Measurements from ENCODE around the gene STKLD1. TPM values are rescaled to one million over a fixed set of nuclear protein-coding genes. Genes with fewer than 3 reads are reported as not detected.
A peak's percentile ranks its signal among the peaks of the same experiment; 100 is the strongest.
"Not testable (repeated sequence)": the region's sequence is repeated elsewhere in the genome, so short reads cannot be mapped to it uniquely, and the experiment has no call there.

STKLD1 gene
- 3.4 and 4.1 TPM in 2 replicates for total RNA-seq (2022)
- percentile 34 among the genes with signal in this experiment for Bru-seq, nascent RNA
- percentile 32 among the genes with signal in this experiment for BruChase-seq, experiment 1, labeled RNA remaining after a 2-hour chase
- percentile 33 among the genes with signal in this experiment for BruChase-seq, experiment 2, labeled RNA remaining after a 6-hour chase
- long read RNA-seq, partial matches to known transcripts = 1 of 3 reads
- long read RNA-seq, other reads (novel, unspliced or antisense) = 2 of 3 reads

- CTCF ChIA-PET = interaction anchor here (0.6 to 0.9 kb wide), 2 partner anchors 19 to 84 kb away, joined by 3 to 4 read pairs; partner anchors contain the start of gene CACFD1
- H3K4me3 Mint-ChIP-seq (ENCODE audit: unreplicated experiment) = peak within 1 kb of the TSS; percentile 89
- no peak for TF ChIP-seq CTCF (IDR thresholded peaks at IDR 0.05; ENCODE audit: insufficient read depth in 1 of 2, low read depth in 1 of 2, low read length in 1 of 2, severe bottlenecking in 1 of 2, unreplicated experiment in 1 of 2)
- BruUV-seq (replicated peaks) = no TSS peak
- POLR2A ChIA-PET = interaction anchor here (0.8 to 1.3 kb wide), 3 partner anchors 13 to 83 kb away, joined by 3 to 5 read pairs (median 5); partner anchors contain the start of genes CACFD1, MED22 and RPL7A
- DNase-seq = peak; percentile 95 to 98
- Histone ChIP-seq H3K36me3 (ENCODE audit: control insufficient read depth, insufficient read depth, low read length) (peaks cover 3% of the 10 kb centered on the region; the same call in 1 of the 2 replicates), H3K4me1 (peaks cover 6% of the 10 kb centered on the region; the same call in 1 of the 2 replicates), H3K9me3 (no peaks in the 10 kb centered on the region), H3K4me3 (ENCODE audit: low read depth, low read length) (peak within 1 kb of the TSS; percentile 84), H3K27me3 (replicated peaks; ENCODE audit: control insufficient read depth, insufficient read depth, low read length) (no peaks in the 10 kb centered on the region)
- H3K36me3 Mint-ChIP-seq (ENCODE audit: insufficient read depth, unreplicated experiment) = peaks cover 47% of the 10 kb centered on the region
- no peaks in the 10 kb centered on the region for H3K27me3 Mint-ChIP-seq (ENCODE audit: insufficient read depth, unreplicated experiment)
- intact Hi-C loops (cut with micrococcal nuclease; ENCODE audit: unreplicated experiment) = loop anchor here (2.0 kb wide), 1 partner anchor 19 kb away; the partner anchor contains the start of genes SURF1 and SURF2
- no peaks in the 10 kb centered on the region for H3K9me3 Mint-ChIP-seq (ENCODE audit: unreplicated experiment)
- H3K27ac Mint-ChIP-seq (ENCODE audit: unreplicated experiment) = peak within 1 kb of the TSS; percentile 96
- H3K4me1 Mint-ChIP-seq (ENCODE audit: low read depth, unreplicated experiment) = peaks cover 8% of the 10 kb centered on the region
Observed at GRCh38 chr9:133375724-133376654, at the start of gene STKLD1, which contains the start of gene SURF4. Gene STKLD1, plus strand, starts transcription at chr9:133376366. Its CDS starts 108 bp downstream, at chr9:133376474. Gene SURF4, minus strand, starts transcription at chr9:133376060. Its CDS starts 91 bp downstream, at chr9:133375969.

GRCh38 chr9:133327021-133327420 is 49.1 kb upstream of the STKLD1 start:
- intact Hi-C loops (cut with micrococcal nuclease; ENCODE audit: unreplicated experiment); H3K27ac Mint-ChIP-seq (ENCODE audit: unreplicated experiment); H3K9me3 Mint-ChIP-seq (ENCODE audit: unreplicated experiment); POLR2A ChIA-PET; H3K27me3 ChIP-seq (replicated peaks; ENCODE audit: control insufficient read depth, insufficient read depth, low read length); H3K27me3 Mint-ChIP-seq (ENCODE audit: insufficient read depth, unreplicated experiment); H3K36me3 ChIP-seq (ENCODE audit: control insufficient read depth, insufficient read depth, low read length); CTCF ChIA-PET; H3K4me3 ChIP-seq (ENCODE audit: low read depth, low read length); DNase-seq; H3K4me1 Mint-ChIP-seq (ENCODE audit: low read depth, unreplicated experiment); H3K4me1 ChIP-seq; H3K4me3 Mint-ChIP-seq (ENCODE audit: unreplicated experiment); BruUV-seq (replicated peaks): not testable (repeated sequence)
- peaks cover 33% of the 10 kb centered on the region for H3K36me3 Mint-ChIP-seq (ENCODE audit: insufficient read depth, unreplicated experiment)
- H3K9me3 ChIP-seq = peaks cover 12% of the 10 kb centered on the region; the same call in 1 of the 2 replicates

- TF ChIP-seq CTCF (IDR thresholded peaks at IDR 0.05; ENCODE audit: insufficient read depth in 1 of 2, low read depth in 1 of 2, low read length in 1 of 2, severe bottlenecking in 1 of 2, unreplicated experiment in 1 of 2) = no peak
- BruUV-seq (replicated peaks) = no TSS peak
- ChIA-PET CTCF (interaction anchor here (0.7 kb wide), 1 partner anchor 145 kb away, joined by 5 read pairs; no protein-coding TSS in a partner anchor), POLR2A (no interaction called here)
- Histone ChIP-seq H3K4me3 (ENCODE audit: low read depth, low read length) (no peak overlapping the region), H3K36me3 (ENCODE audit: control insufficient read depth, insufficient read depth, low read length) (peaks cover 8% of the 10 kb centered on the region), H3K4me1 (no peaks in the 10 kb centered on the region), H3K9me3 (peaks cover 12% of the 10 kb centered on the region; the same call in 1 of the 2 replicates), H3K27me3 (replicated peaks; ENCODE audit: control insufficient read depth, insufficient read depth, low read length) (no peaks in the 10 kb centered on the region)
- no peak for DNase-seq
- Mint-ChIP-seq H3K27ac (ENCODE audit: unreplicated experiment) (no peak overlapping the region), H3K4me3 (ENCODE audit: unreplicated experiment) (no peak overlapping the region), H3K9me3 (ENCODE audit: unreplicated experiment) (peaks cover 10% of the 10 kb centered on the region), H3K4me1 (ENCODE audit: low read depth, unreplicated experiment) (no peaks in the 10 kb centered on the region), H3K27me3 (ENCODE audit: insufficient read depth, unreplicated experiment) (no peaks in the 10 kb centered on the region), H3K36me3 (ENCODE audit: insufficient read depth, unreplicated experiment) (peaks cover 42% of the 10 kb centered on the region)
- intact Hi-C loops (cut with micrococcal nuclease; ENCODE audit: unreplicated experiment) = no loop called here
Observed at GRCh38 chr9:133327834-133328484, 48.2 kb upstream of the STKLD1 start.
